NCI-H524 (cell line): ENCODE results near the gene HNRNPA1L2.
A peak's percentile ranks its signal among the peaks of the same experiment; 100 is the strongest.
"Not testable (repeated sequence)": the region's sequence is repeated elsewhere in the genome, so short reads cannot be mapped to it uniquely, and the experiment has no call there.

Experiments used
- DNase-seq, 2 experiments: peaks; one replicate each; lab custom pipeline; 2025; lab: John Stamatoyannopoulos, UW

The HNRNPA1L2 gene

DNA sequence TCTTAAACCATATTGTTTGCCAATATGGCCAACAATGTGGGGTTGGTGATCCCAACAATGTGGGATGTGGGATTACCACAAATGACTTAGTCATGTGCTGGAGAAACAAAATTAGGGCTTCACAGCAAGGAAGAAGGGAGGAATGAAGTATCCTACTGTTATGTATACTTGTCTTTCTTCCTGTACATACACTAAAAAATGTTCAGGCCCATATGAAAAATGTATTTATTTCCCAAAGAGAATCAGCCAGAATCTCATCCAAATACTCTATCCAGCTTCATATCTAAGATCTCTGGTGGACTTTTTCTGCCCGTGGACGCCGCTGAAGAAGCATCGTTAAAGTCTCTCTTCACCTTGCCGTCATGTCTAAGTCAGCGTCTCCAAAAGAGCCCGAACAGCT, at the start of gene HNRNPA1L2:
Gene HNRNPA1L2 (plus strand): TSS at position 301 of the 400 bp plus-strand sequence. CDS start 62 bp downstream, at position 363.
- no peak for DNase-seq

GRCh38 chr13:52593175-52593574, 49.1 kb upstream of the HNRNPA1L2 start:
- not testable (repeated sequence) for DNase-seq

DNA sequence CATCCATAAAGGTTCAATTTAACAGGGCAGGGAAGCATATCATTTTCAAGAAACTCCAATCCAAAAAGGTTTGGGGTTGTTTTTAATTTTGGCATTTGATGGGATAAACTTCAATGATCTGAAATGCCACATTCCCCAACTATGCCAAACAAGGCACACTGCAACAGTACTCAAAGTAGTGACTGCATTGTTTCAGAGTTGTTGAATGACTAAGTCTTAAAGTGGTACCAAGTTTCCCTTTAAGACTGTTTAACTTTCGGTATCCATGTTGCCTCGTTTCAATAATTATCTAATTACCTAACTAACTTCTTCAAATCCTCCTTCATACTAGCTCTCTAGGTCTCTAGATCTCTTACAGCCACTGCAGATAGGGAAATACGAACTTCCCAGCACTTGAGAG, 48.4 kb upstream of the HNRNPA1L2 start:
- DNase-seq = not testable (repeated sequence)

DNA sequence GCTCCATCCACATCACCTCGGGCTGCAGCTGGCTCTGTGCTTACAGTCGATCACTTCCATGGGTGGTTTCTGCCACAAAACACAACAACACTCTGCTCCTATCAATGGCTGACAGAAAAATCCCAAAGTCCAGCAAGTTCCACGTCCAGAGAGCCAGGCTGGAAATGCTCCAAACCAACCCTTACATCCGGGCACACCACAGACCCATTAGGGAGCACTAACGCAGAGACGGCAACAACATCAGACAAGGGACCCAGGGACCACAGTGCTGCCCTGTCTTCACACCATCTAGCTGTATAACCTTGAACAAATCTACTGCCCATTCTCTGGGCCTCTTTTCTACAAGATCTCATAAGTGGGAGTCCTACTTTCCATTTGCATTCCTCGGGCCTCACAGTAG, 47.9 kb upstream of the HNRNPA1L2 start:
- not testable (repeated sequence) for DNase-seq

DNA sequence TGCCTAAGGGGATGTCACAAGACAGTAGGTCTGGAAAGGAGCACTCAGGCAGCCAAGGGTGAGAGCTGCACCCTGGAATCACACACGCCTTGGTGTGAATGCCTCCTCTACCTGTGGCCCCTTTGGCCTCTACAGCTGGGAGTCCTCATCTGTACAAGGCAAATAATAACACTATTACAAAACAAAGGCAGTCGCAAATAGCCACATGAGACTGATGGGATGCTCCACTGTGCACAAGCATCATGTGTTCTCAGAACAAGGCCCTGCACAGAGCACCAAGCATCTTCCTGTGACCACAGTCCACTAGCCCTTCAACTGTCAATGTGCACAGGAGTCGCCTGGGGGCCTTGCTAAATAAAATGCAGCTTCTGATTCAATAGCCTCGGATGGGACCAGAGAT, 44.6 kb upstream of the HNRNPA1L2 start:
- no peak for DNase-seq

DNA sequence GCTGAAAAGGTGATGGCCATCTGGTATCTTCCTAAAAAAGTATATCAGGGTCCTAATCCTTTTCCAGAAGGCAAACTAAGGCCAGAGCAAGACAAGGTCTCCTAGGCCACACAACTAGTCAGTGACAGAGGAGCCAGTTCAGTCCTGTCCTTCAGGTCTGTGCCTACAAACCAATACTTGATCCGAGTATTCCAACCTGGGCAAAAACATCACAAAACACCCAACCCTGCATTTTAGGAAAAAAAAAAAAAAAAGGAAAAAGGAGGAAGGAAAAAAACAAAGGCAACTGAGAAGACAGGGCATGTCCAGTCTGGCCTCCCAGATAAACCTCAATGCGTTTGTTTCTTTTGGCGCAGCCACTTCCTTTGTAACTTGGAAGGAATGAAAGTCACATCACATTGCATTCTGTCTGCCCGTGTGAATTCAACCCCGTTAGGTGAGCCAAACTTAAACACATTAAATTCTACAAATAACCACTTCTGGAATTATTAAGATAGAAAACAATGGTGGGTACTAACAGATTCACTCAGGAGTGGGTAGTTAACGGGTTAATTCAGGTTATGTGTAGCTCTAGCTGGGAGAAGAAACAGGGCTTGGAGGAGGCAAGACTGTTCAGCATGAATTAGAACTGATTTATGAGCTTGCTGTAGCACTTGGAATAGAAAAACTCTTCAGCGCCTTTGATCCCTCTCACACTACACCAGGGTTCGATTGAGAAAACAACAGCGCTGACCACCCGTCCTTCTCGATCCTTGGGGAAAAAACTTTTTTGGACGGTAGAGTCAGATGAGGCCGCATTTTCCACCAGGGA, 43.0 kb upstream of the HNRNPA1L2 start:
- DNase-seq = no peak

GRCh38 chr13:52599848-52600603, 42.2 kb upstream of the HNRNPA1L2 start:
- no peak for DNase-seq

DNA sequence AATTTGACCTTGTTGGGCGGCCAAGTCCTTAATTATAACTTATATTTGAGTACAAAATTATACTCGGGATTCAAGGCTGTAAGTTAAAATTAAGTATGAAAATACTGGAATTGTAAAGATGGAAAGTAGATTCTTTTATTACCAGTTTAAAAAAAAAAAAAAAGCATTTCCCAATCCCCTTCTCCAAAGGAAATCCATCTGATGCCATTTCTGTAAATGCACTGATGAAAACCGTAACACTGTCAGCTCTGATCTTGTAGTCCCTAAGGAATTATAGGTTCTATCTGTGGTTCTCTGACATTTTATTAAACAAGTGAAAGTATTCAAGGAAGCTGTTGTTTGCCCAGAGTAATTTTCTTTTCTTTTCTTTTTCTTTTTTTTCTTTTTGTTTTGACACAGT, 41.6 kb upstream of the HNRNPA1L2 start:
- DNase-seq = no peak

- DNase-seq = not testable (repeated sequence)
Measured at GRCh38 chr13:52603316-52603715, 38.9 kb upstream of the HNRNPA1L2 start.

DNA sequence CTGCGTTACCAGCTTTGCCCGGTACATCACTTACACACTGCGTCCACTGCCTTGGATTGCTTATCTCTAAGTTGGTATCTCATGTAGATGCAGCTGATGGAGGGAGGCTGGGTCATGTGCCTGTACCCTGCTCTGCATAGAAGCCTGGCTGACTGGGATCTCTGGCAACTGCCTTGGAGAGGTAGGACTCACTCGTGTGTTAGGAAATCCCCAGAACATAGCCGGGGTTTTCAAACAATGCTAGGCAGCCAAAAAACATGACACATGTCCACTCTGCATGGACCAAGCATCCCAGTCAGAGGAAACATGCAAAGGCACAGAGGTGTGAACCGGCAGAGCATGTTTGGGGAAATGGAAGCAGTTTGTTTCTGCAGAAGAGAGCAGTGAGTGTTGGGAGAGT, 36.1 kb upstream of the HNRNPA1L2 start:
- DNase-seq = not testable (repeated sequence)

GRCh38 chr13:52606795-52607194, 35.4 kb upstream of the HNRNPA1L2 start:
- DNase-seq = not testable (repeated sequence)

DNA sequence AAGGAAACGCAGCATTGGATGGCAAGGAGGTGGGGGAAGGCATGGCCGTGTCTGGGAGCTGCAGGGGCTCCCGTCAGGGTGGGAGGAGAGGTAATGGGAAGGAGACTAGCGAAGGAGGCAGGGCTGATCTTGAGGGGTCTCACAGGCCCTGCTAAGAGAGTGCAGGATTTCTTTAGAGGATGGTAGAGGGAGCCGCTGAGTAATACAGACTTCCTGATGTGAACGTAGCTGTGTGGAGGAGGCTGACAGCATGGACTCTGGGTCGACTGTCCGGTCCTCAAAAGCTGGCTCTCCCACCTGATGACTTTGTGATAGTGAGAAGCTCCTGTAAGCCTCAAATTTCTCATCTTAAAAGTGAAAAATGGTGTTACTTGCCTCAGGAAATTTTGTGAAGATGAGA, 34.0 kb upstream of the HNRNPA1L2 start:
- not testable (repeated sequence) for DNase-seq

DNA sequence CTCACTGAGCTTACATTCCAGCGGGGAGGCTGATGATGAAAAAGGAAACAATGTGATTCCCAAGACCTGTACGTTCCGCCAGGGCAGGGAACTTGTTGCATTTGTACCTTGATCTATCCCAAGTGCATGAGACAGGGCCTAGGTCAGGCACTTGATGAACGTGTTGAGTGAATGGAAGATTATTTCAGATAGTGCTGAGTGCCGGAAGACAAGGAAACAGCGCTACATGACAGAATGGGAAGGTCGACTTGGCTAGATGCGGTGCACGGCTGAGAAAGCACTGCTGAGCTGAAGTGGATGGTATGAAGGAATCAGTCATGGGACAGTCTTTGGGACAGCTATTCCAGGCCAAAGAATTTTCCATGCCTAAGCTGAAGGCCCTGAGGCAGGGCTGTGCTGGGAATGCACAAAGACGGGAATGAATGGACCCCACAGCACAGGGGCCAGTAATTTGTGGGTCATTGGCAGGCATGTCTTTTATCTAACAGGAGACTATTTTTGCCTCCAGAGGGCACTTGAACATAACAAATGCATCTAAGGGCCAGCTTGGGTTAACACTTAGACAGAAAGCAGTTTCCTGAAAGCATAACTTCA, 33.1 kb upstream of the HNRNPA1L2 start:
- peak in 1 of 2 experiments; percentile 59 for DNase-seq

GRCh38 chr13:52610158-52610557, 32.1 kb upstream of the HNRNPA1L2 start:
- not testable (repeated sequence) for DNase-seq

GRCh38 chr13:52615134-52615801, 27.0 kb upstream of the HNRNPA1L2 start:
- DNase-seq = no peak

- peak in 1 of 2 experiments; percentile 15 for DNase-seq
Measured at GRCh38 chr13:52615812-52616211, 26.4 kb upstream of the HNRNPA1L2 start.

DNA sequence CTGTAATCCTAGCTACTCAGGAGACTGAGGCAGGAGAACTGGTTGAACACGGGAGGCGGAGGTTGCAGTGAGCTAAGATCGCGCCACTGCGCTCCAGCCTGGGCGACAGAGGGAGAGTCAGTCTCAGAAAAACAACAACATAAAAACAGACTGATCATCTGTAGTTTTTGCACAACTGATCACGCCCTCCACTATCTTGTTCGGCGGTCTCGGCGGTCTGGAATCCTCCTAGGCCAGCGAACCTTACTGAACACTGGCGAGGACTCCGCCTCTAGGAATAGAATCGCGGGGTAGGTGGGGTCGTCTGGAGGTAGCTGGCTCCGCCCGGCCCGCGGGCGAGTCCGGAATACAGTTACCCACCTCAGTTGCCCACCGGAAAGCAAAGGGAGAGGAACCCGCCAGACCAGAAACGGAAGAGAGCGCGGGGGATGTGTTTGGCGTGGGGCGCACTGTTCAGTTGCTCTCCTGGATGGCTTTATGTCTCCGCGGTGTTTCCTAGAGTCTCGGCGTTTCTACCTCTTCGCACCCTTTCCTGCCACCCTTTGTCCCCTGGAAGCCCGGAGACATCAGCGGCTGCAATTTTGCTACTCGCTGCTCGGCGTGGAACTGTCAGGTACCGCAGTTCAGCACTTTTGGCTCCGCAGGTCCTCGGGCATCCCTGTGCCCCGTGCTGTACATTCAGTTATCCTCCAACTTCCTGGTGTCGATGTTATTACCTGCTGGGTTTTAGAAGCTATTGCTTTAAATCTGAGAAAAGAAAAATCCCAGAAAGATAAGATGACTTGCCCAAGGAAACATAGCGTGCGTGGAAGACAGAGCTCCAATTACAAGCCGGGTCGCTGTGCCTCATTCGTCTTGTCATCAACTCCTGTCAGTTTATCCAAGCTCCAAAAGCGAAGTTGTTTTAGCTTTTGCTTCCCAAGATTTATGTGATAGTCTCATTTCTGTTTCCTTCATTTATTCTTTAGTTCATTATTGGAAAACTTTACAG, 24.9 kb upstream of the HNRNPA1L2 start:
- peak; percentile 50 to 86 for DNase-seq

DNA sequence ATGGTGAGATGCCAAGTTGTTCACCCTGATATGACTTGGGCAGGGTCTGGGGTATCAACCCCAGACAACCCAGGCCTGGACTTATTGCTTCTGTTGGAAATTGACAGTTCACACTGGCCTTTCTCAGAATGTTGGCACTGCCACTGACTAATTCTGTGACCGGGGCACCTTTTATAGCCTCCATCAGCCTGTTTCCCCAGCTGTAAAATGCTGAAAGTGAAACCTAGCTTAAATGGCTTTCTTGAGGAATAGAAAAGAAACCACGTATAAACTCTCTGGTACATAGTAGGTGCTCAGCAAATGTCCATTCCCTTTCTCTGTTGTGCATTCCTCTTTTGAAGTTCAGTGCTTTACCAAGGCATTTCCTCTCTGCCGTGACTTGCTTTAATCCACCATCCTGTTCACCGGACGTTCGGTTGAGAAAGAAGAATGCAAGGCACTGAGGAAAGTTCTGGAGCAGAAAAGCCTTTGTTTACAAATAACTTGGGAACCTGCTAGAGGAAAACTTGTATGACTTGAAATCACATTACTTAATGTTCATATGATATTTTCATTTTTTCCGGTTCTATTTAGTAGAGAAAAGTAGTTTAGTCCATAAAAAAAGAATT, 11.0 kb upstream of the HNRNPA1L2 start:
- not testable (repeated sequence) for DNase-seq

DNA sequence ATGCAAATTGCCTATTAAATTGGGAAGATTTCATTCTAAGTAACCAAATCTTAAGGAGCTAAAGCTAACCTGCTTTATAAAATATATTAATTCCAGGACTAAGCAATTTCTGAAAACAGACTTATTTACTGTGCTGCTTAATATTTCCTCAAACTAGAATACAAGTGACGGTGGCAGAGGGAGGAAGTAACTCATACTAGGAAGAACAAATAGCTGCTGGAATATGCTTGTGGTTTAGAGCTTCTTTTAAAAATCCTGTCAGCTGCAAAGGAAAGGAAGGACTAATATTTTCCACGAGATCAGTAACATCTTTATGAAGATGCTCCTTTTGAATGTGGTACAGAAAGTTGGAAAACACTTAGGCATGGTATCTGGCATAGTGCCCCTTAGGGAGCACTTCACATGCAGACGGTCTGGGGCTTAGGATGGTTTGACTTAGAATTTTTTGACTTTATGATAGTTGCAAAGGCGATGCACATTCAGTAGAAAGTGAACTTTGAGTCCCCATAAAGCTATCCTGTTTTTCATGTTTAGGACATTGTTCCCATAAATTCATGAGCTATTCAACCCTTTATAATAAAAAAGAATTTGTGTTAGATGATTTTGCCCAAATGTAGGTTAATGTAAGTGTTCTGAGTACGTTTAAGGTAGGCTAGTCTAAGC, 3.4 kb upstream of the HNRNPA1L2 start:
- no peak for DNase-seq

GRCh38 chr13:52644108-52644507, 1.9 kb downstream of the HNRNPA1L2 start:
- peak in 1 of 2 experiments; percentile 31 for DNase-seq
